Neural cell (in vitro differentiated cells): ENCODE measurements around the gene GRID1.

Experiments used
- EP300 ChIP-seq: fragments of 450-650 bp; conservative IDR thresholded peaks from 2 replicates; pipeline ENCODE4 v1.6.1; 2014; ENCODE audit warnings: antibody characterized with exemption, mild to moderate bottlenecking, moderate library complexity; ENCODE audit not compliant: poor library complexity, severe bottlenecking
- EZH2 ChIP-seq: fragments of 200-600, 300-800 bp; shearing (Covaris generic), sonication (generic); IDR thresholded peaks from 2 replicates; pipeline ENCODE4 v1.6.1; 2014; ENCODE audit warnings: antibody characterized with exemption, low read length, borderline replicate concordance, mild to moderate bottlenecking; ENCODE audit not compliant: insufficient read depth, poor library complexity, severe bottlenecking
- MXI1 ChIP-seq: fragments of 450-650 bp; conservative IDR thresholded peaks from 2 replicates; pipeline ENCODE4 v1.6.1; 2014; ENCODE audit warnings: antibody characterized with exemption, mild to moderate bottlenecking; ENCODE audit not compliant: poor library complexity, severe bottlenecking
- POLR2AphosphoS5 ChIP-seq: IDR thresholded peaks from 2 replicates; pipeline ENCODE4 v1.6.1; 2012
- RAD21 ChIP-seq: fragments of 450-650 bp; conservative IDR thresholded peaks from 2 replicates; pipeline ENCODE4 v1.6.1; 2014; ENCODE audit warnings: antibody characterized with exemption, mild to moderate bottlenecking, moderate library complexity
- SMC3 ChIP-seq: fragments of 450-650 bp; conservative IDR thresholded peaks from 2 replicates; pipeline ENCODE4 v1.6.1; 2014; ENCODE audit warnings: antibody characterized with exemption, mild to moderate bottlenecking, moderate library complexity; ENCODE audit not compliant: poor library complexity
- TAF1 ChIP-seq: IDR thresholded peaks from 2 replicates; pipeline ENCODE4 v1.6.1; 2012; ENCODE audit warnings: low read depth
- TF ChIP-seq, protein P1 (sequence below): fragments of 450-650 bp; IDR thresholded peaks from 2 replicates; pipeline ENCODE4 v1.5.1; 2014; ENCODE audit warnings: antibody characterized with exemption, mild to moderate bottlenecking, moderate library complexity; ENCODE audit not compliant: poor library complexity, severe bottlenecking
- TF ChIP-seq, protein P2 (sequence below): IDR thresholded peaks from 2 replicates; pipeline ENCODE4 v1.6.1; 2012; ENCODE audit warnings: borderline replicate concordance

DNA sequence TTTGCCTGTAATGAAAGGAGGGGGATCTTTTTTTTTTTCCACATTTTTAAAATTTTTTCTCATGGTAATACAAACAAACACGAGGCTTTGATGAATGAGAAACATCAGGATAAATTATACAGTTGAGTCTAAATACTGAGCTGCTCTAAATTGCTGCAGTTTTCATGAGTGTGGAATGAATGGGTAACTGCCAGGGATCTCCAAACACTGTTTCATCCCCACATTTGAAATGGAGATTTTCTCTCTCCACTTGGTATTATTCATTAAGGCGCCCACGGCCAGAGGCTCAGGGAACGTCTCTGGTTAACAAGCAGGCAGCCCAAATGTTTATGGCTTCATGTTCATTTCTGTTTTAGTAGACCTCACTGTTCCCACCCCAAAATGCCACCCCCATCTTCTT is 717.1 kb downstream of the GRID1 start:
- TF ChIP-seq POLR2AphosphoS5, result no peak
- TF ChIP-seq, protein P1, sequence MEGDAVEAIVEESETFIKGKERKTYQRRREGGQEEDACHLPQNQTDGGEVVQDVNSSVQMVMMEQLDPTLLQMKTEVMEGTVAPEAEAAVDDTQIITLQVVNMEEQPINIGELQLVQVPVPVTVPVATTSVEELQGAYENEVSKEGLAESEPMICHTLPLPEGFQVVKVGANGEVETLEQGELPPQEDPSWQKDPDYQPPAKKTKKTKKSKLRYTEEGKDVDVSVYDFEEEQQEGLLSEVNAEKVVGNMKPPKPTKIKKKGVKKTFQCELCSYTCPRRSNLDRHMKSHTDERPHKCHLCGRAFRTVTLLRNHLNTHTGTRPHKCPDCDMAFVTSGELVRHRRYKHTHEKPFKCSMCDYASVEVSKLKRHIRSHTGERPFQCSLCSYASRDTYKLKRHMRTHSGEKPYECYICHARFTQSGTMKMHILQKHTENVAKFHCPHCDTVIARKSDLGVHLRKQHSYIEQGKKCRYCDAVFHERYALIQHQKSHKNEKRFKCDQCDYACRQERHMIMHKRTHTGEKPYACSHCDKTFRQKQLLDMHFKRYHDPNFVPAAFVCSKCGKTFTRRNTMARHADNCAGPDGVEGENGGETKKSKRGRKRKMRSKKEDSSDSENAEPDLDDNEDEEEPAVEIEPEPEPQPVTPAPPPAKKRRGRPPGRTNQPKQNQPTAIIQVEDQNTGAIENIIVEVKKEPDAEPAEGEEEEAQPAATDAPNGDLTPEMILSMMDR, result no peak
- TF ChIP-seq EZH2, result no peak
- TF ChIP-seq, protein P2, sequence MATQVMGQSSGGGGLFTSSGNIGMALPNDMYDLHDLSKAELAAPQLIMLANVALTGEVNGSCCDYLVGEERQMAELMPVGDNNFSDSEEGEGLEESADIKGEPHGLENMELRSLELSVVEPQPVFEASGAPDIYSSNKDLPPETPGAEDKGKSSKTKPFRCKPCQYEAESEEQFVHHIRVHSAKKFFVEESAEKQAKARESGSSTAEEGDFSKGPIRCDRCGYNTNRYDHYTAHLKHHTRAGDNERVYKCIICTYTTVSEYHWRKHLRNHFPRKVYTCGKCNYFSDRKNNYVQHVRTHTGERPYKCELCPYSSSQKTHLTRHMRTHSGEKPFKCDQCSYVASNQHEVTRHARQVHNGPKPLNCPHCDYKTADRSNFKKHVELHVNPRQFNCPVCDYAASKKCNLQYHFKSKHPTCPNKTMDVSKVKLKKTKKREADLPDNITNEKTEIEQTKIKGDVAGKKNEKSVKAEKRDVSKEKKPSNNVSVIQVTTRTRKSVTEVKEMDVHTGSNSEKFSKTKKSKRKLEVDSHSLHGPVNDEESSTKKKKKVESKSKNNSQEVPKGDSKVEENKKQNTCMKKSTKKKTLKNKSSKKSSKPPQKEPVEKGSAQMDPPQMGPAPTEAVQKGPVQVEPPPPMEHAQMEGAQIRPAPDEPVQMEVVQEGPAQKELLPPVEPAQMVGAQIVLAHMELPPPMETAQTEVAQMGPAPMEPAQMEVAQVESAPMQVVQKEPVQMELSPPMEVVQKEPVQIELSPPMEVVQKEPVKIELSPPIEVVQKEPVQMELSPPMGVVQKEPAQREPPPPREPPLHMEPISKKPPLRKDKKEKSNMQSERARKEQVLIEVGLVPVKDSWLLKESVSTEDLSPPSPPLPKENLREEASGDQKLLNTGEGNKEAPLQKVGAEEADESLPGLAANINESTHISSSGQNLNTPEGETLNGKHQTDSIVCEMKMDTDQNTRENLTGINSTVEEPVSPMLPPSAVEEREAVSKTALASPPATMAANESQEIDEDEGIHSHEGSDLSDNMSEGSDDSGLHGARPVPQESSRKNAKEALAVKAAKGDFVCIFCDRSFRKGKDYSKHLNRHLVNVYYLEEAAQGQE, result no peak
- no peak for TF ChIP-seq TAF1
- TF ChIP-seq EP300, result no peak
- TF ChIP-seq RAD21, result no peak
- no peak for TF ChIP-seq SMC3
- no peak for TF ChIP-seq MXI1
